A172 (cell line): ENCODE measurements around the gene PILRB. TPM values are rescaled to one million over a fixed set of nuclear protein-coding genes. Genes with fewer than 3 reads are reported as not detected.
"Not testable (repeated sequence)": the region's sequence is repeated elsewhere in the genome, so short reads cannot be mapped to it uniquely, and the experiment has no call there.

Source experiments
- DNase-seq: peaks from one replicate; pipeline ENCODE4 v3.0.0-alpha.2; 2015; ENCODE audit warnings: low spot score
- total RNA-seq: library from RNA; depleted of rRNA; stranded (reverse); fragments of >200 nt; shearing (Covaris generic); gene quantifications from 2 replicates; pipeline ENCODE4 v1.2.3, GENCODE V29; 2014

The PILRB gene
- total RNA-seq, 1 experiment from 2014 or later = 14.3 TPM

GRCh38 chr7:100376066-100376465, 18.1 kb downstream of the PILRB start:
- no peak for DNase-seq

DNA sequence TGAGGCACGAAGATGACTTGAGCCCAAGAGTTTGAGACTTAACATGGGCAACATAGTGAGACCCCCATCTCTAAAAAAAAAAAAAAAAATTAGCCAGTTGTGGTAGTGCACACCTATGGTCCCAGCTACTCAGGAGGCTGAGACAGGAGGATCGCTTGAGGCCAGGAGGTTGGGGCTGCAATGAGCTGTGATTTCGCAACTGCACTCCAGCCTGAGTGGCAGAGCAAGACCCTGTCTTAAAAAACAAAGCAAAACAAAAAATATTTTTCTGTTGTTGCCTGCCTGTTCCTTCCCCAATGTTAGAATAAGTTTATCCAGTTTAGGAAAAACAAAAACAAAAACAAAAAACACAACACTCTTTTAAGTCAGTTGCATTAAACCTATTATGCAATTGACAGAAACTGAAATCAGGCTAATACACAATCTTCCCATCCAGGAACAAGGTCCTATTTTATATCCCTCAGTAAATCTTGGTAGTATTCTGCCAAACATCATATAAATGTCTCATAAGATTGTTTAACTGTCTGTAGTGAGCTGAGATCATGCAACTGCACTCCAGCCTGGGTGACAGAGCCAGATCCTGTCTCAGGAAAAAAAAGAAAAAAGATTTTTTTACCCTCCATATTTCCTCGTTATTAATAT, 20.3 kb downstream of the PILRB start:
- no peak for DNase-seq

DNA sequence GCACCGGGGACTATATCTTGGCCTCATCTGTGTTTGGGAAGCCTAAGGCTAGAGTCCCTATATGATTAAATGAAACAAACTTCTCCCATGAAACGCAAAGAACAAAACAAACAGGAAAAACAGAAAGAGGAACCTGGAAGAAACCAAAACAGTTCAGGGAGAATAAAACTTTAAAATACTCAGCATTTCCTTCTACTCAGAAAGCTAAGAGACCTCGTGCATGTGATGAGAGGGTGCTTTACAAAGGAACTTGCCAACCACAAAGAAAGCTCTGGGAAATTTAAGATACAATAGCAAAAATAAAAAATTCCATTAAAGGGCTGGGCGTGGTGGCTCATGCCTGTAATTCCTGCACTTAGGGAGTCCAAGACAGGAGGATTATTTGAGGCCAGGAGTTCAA, 22.3 kb downstream of the PILRB start:
- no peak for DNase-seq

- DNase-seq = not testable (repeated sequence)
Measured at GRCh38 chr7:100381531-100382233, 23.8 kb downstream of the PILRB start.

- not testable (repeated sequence) for DNase-seq
Measured at GRCh38 chr7:100382234-100382853, 24.4 kb downstream of the PILRB start.

GRCh38 chr7:100384628-100385294, 26.8 kb downstream of the PILRB start:
- DNase-seq = no peak

- no peak for DNase-seq
Measured at GRCh38 chr7:100386940-100387339, 29.0 kb downstream of the PILRB start.

- no peak for DNase-seq
Measured at GRCh38 chr7:100387695-100388094, 29.8 kb downstream of the PILRB start.

GRCh38 chr7:100389437-100390088, 31.6 kb downstream of the PILRB start:
- DNase-seq = no peak

DNA sequence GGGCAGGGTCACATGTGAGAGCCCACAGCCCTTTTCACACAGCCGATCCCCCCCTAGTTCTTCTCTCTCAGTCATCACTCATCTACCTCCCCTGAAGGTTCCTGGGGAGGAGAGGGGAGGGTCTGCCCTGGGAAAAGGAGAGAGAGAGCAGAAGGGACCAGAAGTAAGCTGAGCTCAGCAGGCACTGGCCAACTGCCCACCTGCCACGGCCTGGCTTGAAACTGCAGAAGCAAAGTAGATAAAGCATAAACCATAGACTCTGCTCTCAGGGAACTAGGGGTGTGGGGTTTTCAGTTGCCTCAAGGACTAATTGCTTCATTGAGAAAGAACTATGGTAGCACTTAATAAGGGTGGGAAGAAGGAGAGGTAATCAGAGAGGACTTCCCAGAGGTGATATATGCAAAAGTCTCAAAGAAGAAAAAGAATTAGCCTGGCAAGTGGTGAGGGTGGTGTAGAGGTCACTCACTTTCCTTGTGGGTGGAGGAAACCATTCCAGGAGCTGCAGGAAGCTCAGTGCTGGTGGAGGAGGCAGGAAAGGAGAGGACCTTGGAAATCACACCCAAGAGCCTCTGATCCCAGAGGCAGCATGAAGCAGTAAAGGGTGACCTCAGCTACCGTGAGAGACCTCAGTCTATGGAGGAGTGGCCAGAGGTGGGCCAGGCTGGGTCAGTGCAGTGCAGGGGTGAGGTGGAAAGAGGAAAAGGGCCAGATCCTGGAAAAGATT, 32.5 kb downstream of the PILRB start:
- no peak for DNase-seq

DNA sequence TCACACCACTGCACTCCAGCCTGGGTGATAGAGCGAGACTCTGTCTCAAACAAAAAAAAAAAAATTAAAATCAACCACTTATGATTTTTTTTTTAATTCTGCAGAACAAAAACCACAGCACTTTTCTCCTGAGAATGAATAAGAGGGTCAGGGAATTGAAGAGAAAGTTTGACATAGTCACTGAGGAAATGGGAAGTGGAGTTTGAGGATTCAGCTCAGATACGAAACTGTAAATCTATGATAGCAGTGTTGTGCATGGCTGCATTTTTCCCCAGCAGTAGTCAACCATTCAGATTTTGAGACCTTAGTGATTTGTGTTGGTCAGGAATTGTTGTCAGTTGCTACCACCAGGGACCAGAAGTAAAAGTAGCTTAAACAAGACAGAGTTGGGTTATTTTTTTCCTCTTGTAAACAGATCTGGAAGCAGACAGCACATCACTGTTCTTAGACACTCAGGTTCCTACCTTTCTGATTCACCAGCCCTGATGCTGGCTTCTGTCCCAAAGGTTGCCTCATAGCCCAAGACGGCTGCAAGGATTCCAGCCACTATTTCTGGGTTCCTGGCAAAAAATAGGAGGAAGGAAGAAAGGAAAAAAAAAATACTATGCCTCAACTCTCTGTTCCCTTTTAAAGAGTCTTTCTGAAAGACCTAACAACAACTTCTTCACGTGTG, 35.5 kb downstream of the PILRB start:
- no peak for DNase-seq

DNA sequence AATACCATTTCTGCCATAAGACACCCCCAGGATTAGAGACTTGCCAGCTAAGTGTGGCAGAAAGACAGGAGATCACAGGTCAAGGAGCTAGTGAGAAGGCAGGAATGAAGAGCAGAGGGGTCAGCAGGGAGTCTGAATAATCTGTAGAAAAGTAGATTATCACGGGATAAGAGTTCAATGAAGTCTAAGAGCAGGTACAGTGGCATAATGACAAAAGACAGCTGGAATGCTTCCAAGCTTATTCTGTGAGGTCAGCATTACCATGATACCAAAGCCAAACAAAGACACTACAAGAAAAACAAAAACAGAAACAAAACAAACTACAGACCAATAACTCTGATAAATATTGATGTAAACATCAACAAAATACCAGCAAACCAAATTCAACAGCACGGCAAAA, 36.2 kb downstream of the PILRB start:
- no peak for DNase-seq

DNA sequence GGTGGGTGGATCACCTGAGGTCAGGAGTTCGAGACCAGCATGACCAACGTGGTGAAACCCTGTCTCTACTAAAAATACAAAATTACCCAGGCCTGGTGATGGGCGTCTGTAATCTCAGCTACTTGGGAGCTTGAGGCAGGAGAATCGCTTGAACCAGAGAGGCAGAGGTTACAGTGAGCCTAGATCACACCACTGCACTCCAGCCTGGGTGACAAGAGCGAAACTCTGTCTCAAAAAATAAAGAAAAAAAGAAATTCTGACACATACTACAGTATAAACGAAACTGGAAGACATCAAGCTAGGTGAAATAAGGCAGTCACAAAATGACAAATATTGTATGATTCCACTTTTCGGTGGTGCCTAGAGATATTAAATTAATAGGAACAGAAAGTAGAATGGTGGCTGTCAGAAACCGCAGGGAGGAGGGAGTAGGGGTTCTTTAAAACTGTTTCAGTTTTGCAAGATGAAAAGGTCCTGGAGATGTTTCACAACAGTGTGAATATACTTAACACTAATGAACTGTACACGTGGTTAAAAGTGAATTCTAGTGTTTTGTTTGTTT, 38.6 kb downstream of the PILRB start:
- DNase-seq = no peak

DNA sequence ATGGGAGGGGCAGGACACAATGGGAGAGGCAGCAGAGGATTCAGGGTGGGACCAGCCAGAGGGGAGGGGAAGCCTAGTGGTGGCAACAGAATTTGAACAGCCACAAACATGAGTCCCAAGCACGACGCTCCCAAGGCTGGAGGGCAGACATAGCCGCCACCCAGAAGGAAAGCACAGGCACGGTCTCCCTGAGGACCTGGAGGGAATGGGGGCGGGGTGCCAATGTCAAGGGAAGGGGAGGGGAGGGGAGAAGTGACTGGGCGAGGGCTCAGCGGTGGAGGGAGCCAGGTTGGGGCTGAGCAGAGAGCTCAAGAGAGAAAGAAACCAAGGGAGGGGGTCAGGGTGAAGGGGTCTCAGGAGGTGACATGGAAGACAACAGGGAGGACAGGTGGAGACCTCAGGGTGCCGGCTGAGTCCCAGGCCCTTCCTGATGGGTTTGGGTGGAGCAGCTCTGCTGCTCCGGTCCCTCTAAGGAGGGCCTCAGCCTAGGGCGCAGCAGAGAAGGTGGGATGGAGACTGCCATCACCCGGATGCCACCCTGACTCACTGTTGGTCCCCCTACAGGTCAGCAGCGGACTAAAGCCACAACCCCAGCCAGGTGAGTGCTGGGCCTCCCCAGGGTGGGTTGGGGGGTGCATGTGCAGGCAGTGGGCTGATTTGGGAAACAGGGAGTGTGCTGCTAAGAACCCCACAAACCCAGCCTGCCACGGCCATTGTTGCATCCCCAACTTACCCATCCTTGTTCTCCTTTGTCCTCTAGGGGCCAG, 39.6 kb downstream of the PILRB start:
- no peak for DNase-seq

GRCh38 chr7:100398239-100398638, 40.3 kb downstream of the PILRB start:
- no peak for DNase-seq

- no peak for DNase-seq
Measured at GRCh38 chr7:100400041-100400440, 42.1 kb downstream of the PILRB start.

- DNase-seq = no peak
Measured at GRCh38 chr7:100400656-100401055, 42.7 kb downstream of the PILRB start.

DNA sequence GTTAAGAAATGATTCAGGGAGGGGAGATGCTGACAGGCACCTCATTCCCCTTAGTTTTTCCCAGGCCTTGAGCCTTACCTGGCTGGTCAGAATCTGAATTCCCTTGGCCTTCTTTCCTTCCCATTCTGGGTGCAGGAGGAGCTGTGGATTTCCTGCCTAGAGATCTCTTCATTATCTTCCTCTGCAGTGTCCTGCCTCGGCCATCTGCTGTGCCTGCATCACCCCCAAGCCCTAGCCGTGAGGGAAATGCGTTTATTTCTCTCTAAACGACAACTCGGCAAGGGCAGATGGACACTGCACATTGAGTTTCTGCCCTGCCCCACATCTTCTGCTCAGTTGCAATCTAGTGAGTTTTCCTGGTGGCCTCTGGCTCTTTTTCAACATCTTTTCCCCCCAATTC, 43.9 kb downstream of the PILRB start:
- no peak for DNase-seq

- no peak for DNase-seq
Measured at GRCh38 chr7:100402241-100402640, 44.3 kb downstream of the PILRB start.

DNA sequence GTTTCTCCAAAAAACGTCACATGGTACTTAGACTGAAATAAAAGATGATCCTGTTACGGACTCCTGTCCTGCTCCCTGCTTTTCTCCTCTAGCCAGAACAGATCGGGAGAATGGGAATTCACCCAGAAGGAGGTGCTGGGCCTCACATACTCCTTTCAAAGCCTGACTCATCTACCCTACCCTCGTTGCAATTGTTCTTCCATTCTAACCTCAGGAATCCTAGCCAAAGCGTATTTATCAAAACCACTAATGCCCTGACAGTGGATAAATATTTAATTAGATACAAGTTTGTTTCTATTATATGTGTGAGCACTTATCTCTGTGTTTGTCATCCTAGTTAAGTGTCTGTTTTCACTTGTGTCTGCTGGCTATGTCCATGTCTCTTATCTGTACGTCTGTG, 48.9 kb downstream of the PILRB start:
- DNase-seq = peak; percentile 78
